GM18909 (cell line): ENCODE data around the gene METTL3.

Experiments
- ATAC-seq: cut with Tn5 transposase; IDR thresholded peaks from one replicate; pipeline ENCODE4 v1.9.1; 2021; ENCODE audit warnings: mild to moderate bottlenecking; ENCODE audit not compliant: unreplicated experiment, poor library complexity

Gene METTL3

GRCh38 chr14:21527318-21527679 lies 16.2 kb upstream of the METTL3 start:
- ATAC-seq: no peak

- no peak for ATAC-seq
These were observed 15.7 kb upstream of the METTL3 start for GRCh38 chr14:21526672-21527317.

- peak; percentile 49 for ATAC-seq
These were observed 15.0 kb upstream of the METTL3 start, which contains the start of gene SALL2 for GRCh38 chr14:21525962-21526671. Gene SALL2 (minus strand): TSS chr14:21526346. CDS start chr14:21526127, 219 bp downstream.

- no peak for ATAC-seq
These were observed 14.4 kb upstream of the METTL3 start for GRCh38 chr14:21525571-21525961.

- ATAC-seq: no peak
These were observed 13.7 kb upstream of the METTL3 start for GRCh38 chr14:21524575-21525490.

GRCh38 chr14:21523203-21523602 lies 12.1 kb upstream of the METTL3 start:
- ATAC-seq: no peak

- no peak for ATAC-seq
These were observed 10.4 kb upstream of the METTL3 start for GRCh38 chr14:21521501-21521900.

- ATAC-seq: no peak
These were observed 9.6 kb upstream of the METTL3 start for GRCh38 chr14:21520767-21521166.

- ATAC-seq: no peak
These were observed 7.6 kb upstream of the METTL3 start for GRCh38 chr14:21518725-21519124.

- ATAC-seq: no peak
These were observed 3.2 kb upstream of the METTL3 start for GRCh38 chr14:21514341-21514740.

- no peak for ATAC-seq
These were observed 1.6 kb downstream of the METTL3 start for GRCh38 chr14:21509432-21510143.

GRCh38 chr14:21506557-21506956 lies 4.6 kb downstream of the METTL3 start:
- ATAC-seq: no peak

- peak; percentile 85 for ATAC-seq
These were observed 6.1 kb downstream of the METTL3 start for GRCh38 chr14:21505012-21505553.

GRCh38 chr14:21503376-21503775 lies 7.8 kb downstream of the METTL3 start:
- no peak for ATAC-seq

- ATAC-seq: no peak
These were observed 9.6 kb downstream of the METTL3 start for GRCh38 chr14:21501568-21501967.

- ATAC-seq: no peak
These were observed 12.3 kb downstream of the METTL3 start for GRCh38 chr14:21498540-21499526.

- no peak for ATAC-seq
These were observed 14.7 kb downstream of the METTL3 start for GRCh38 chr14:21496453-21496852.

GRCh38 chr14:21494902-21495762 lies 16.0 kb downstream of the METTL3 start:
- ATAC-seq: no peak
